Epithelial cell of esophagus (primary cell): ENCODE data around the gene EIF2D.
A peak's percentile ranks its signal among the peaks of the same experiment; 100 is the strongest.
"Not testable (repeated sequence)": the region's sequence is repeated elsewhere in the genome, so short reads cannot be mapped to it uniquely, and the experiment has no call there.

Experiments used
- DNase-seq: peaks from one replicate; pipeline ENCODE4 v3.0.0; 2010; ENCODE audit warnings: low read depth
- H3K4me3 ChIP-seq: 2 replicates; pipeline ENCODE4 v1.5.1; 2011; ENCODE audit warnings: mild to moderate bottlenecking, low read length, control low read depth
- TF ChIP-seq, protein P1 (sequence below): IDR thresholded peaks from 2 replicates; pipeline ENCODE4 v1.5.1; 2011; ENCODE audit warnings: low read depth, mild to moderate bottlenecking, low read length, control low read depth, inconsistent platforms; ENCODE audit not compliant: insufficient read depth; ENCODE audit errors: missing control alignments

EIF2D gene

GRCh38 chr1:206586501-206587445 is 25.5 kb downstream of the EIF2D start:
- DNase-seq = peak; percentile 94

DNA sequence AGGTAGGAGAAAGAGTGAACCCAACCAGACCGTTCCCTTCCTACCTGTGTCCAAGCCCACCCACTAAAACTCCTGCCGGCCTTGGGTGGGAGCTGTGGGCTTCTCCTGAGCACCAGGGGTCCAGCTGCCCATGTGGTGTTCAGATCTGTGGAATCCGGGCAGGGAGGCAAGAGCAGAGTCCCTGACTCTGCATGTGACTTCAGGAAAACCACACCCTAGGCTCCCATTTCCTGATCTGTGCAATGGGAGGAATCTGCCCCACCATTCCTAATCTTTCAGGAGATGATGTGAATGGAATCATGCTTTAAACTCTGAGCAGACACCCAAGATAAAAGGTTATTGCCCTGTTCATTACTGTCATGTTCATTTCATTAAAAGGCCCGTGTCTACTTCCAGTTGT is 27.6 kb downstream of the EIF2D start:
- no peak overlapping the region for H3K4me3 ChIP-seq
- no peak for DNase-seq
- TF ChIP-seq, protein P1, sequence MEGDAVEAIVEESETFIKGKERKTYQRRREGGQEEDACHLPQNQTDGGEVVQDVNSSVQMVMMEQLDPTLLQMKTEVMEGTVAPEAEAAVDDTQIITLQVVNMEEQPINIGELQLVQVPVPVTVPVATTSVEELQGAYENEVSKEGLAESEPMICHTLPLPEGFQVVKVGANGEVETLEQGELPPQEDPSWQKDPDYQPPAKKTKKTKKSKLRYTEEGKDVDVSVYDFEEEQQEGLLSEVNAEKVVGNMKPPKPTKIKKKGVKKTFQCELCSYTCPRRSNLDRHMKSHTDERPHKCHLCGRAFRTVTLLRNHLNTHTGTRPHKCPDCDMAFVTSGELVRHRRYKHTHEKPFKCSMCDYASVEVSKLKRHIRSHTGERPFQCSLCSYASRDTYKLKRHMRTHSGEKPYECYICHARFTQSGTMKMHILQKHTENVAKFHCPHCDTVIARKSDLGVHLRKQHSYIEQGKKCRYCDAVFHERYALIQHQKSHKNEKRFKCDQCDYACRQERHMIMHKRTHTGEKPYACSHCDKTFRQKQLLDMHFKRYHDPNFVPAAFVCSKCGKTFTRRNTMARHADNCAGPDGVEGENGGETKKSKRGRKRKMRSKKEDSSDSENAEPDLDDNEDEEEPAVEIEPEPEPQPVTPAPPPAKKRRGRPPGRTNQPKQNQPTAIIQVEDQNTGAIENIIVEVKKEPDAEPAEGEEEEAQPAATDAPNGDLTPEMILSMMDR = no peak

More at GRCh38 chr1:206586501-206587445, 25.5 kb downstream of the EIF2D start:
- no peak overlapping the region for H3K4me3 ChIP-seq
- TF ChIP-seq, protein P1 = no peak

GRCh38 chr1:206583707-206584648 is 28.3 kb downstream of the EIF2D start:
- H3K4me3 ChIP-seq = no peak overlapping the region
- TF ChIP-seq, protein P1 = peak; percentile 95
- peak; percentile 80 for DNase-seq

DNA sequence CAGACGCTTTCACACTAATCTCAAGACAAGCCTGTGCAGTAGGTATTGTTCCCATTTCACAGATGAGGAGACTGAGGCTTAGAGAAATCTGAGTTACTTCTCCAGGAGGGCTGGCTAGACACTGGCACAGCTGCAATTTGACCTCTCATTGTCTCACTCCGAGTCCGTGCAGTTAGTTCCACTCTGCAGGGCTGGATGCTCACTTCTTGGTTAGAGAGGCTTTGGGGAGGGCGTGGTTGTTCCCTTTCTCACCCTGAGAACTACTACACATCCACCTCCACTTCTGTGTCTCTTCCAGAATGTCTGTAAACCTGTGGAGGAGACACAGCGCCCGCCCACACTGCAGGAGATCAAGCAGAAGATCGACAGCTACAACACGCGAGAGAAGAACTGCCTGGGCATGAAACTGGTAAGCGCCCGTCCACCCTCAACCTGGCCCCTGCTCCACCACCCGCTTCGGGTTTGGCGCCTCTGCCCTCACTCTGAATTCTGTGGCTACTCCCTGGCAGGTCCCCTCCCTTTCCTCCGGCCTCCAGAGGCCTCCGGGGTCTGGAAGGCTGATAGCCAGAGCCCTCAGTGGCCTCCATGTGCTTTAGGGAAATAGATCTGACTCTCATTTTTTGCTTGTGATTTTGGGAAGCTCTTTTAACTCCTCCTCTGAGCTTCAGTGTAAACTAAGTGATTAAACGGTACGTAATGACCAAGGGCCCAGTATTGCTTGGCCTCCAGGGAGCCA is 29.1 kb downstream of the EIF2D start:
- no peak for DNase-seq
- TF ChIP-seq, protein P1 = no peak
- H3K4me3 ChIP-seq = no peak overlapping the region

DNA sequence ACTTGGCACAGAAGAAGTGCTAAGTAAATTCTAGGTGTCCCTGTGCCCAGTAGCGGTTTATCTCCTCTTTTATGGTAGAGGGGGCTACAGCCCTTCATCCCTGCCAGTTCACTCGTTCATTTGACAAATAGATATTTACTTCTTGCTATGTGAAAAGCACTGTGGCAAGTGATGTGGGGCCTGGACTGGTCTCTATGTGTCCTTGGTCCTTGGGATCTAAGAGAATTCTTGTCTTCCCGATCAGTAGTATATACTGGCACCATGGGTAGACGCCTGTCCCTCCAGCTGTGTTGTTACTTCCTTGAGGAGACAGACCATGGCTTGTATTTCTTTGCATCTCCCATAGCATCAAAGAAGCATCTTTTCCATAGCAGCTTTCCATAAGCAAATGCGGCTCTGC is 29.7 kb downstream of the EIF2D start:
- TF ChIP-seq, protein P1 = no peak
- no peak overlapping the region for H3K4me3 ChIP-seq
- DNase-seq = no peak

DNA sequence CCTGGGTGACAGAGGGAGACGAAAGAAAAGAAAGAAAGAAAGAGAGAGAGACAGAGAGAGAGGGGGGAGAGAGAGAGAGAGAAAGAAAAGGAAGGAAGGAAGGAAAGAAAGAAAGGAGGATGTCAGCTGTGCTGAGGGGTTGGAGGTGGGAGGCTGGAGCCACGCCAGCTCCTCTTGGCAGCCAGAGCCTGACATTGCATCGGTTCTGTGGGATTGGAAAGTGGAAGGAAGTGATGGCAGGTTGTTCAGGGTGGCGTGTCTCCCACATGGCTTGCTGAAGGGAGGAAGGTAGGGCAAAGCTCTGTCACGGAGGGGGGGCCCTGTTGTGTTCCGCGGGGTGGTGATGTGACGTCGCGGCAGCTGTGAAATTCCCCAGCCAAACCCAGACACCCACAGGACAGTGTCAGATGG is 30.7 kb downstream of the EIF2D start:
- DNase-seq = no peak
- no peak overlapping the region for H3K4me3 ChIP-seq

GRCh38 chr1:206581114-206581497 is 31.2 kb downstream of the EIF2D start:
- not testable (repeated sequence) for DNase-seq, H3K4me3 ChIP-seq

More for the DNA sequence above, 30.7 kb downstream of the EIF2D start:
- TF ChIP-seq, protein P1 = no peak
